Right atrium auricular region (tissue), 2 donors: Measurements from ENCODE around the gene ECM1. TPM values are rescaled to one million over a fixed set of nuclear protein-coding genes. Genes with fewer than 3 reads are reported as not detected.

Source experiments
- DNase-seq: peaks from one replicate; pipeline ENCODE4 v3.0.0-alpha.2; 2019; ENCODE audit warnings: low spot score
- H3K27ac ChIP-seq, 2 donors: fragments of 200-600 bp; sonication (generic); 1 replicate in 1 of 2; 2 replicates in 1 of 2; pipeline ENCODE4 v1.5.1; 2016 to 2019
- H3K27me3 ChIP-seq, 2 donors: fragments of 200-600 bp; sonication (generic); one replicate each; pipeline versions ENCODE4 v1.5.1 to v1.6.0; 2017 to 2019
- H3K36me3 ChIP-seq: fragments of 200-600 bp; sonication (generic); one replicate; pipeline ENCODE4 v1.5.1; 2016
- H3K4me1 ChIP-seq, 2 donors: fragments of 200-600 bp; sonication (generic); one replicate each; pipeline versions ENCODE4 v1.5.1 to v1.6.0; 2017 to 2019
- H3K4me3 ChIP-seq, 2 donors: fragments of 200-600 bp; sonication (generic); 1 replicate in 1 of 2; 2 replicates in 1 of 2; pipeline ENCODE4 v1.5.1; 2017 to 2019; ENCODE audit warnings: mild to moderate bottlenecking in 1 of 2, moderate library complexity in 1 of 2
- H3K9me3 ChIP-seq, 2 donors: fragments of 200-600 bp; sonication (generic); one replicate each; pipeline ENCODE4 v1.5.1; 2019
- total RNA-seq, 2 donors: library from RNA; depleted of rRNA; stranded (reverse); fragments of >200 nt; gene quantifications; one replicate each; pipeline ENCODE4 v1.1.0, GENCODE V29; 2016
- TF ChIP-seq, protein P1 (sequence below), 2 donors: fragments of 200-600 bp; sonication (generic); IDR thresholded peaks; one replicate each; pipeline ENCODE4 v1.5.1; 2019; ENCODE audit warnings: antibody characterized with exemption in 2 of 2

The ECM1 gene
- total RNA-seq, 2 donors from 2014 or later: 28.6 to 37.2 TPM

DNA sequence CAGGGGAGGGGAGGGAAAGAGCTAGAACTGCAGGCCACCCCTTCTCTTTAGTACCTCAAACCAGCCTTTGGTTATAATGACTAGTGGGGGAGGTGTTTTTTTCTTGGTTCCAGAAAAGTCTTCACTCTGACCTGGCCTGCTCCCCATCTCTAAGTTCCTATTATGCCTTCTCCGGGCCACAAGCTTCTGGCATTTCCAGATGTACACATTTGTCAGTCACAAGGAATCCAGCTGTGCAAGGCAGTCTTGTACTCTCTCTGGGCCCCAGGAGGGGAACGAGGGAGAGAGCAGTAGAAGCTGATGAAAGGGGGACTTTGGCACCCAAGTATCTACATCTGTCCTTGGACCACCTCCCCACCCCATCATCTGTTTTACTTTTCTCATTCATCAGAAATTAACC, 4.9 kb downstream of the ECM1 start:
- Histone ChIP-seq H3K27me3 (no peaks in the 10 kb centered on the region), H3K4me1 (peaks cover 0 to 46% of the 10 kb centered on the region in 2 donors), H3K36me3 (no peaks in the 10 kb centered on the region), H3K9me3 (no peaks in the 10 kb centered on the region), H3K27ac (no peak overlapping the region), H3K4me3 (no peak overlapping the region)
- DNase-seq: no peak
- TF ChIP-seq, protein P1, sequence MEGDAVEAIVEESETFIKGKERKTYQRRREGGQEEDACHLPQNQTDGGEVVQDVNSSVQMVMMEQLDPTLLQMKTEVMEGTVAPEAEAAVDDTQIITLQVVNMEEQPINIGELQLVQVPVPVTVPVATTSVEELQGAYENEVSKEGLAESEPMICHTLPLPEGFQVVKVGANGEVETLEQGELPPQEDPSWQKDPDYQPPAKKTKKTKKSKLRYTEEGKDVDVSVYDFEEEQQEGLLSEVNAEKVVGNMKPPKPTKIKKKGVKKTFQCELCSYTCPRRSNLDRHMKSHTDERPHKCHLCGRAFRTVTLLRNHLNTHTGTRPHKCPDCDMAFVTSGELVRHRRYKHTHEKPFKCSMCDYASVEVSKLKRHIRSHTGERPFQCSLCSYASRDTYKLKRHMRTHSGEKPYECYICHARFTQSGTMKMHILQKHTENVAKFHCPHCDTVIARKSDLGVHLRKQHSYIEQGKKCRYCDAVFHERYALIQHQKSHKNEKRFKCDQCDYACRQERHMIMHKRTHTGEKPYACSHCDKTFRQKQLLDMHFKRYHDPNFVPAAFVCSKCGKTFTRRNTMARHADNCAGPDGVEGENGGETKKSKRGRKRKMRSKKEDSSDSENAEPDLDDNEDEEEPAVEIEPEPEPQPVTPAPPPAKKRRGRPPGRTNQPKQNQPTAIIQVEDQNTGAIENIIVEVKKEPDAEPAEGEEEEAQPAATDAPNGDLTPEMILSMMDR (IDR thresholded peaks at IDR 0.05): no peak

DNA sequence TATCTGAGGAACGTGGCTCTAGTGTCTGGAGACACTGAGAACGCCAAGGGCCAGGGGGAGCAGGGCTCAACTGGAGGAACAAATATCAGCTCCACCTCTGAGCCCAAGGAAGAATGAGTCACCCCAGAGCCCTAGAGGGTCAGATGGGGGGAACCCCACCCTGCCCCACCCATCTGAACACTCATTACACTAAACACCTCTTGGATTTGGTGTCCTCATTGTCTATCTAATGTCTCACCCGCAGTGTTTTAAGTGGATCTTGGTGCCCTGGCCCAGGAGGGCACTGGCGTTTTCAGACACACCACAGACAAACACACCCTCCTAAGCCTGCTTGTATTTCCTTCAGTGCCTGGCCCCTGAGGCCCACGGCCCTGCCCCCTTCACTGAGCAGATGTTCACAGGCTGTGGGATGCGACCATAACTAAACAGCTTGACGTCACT, 5.5 kb downstream of the ECM1 start:
- no peaks in the 10 kb centered on the region for H3K36me3 ChIP-seq
- no peaks in the 10 kb centered on the region for H3K27me3 ChIP-seq
- no peak overlapping the region for H3K4me3 ChIP-seq
- no peak for DNase-seq
- no peaks in the 10 kb centered on the region for H3K9me3 ChIP-seq
- TF ChIP-seq, protein P1 (IDR thresholded peaks at IDR 0.05): no peak
- H3K4me1 ChIP-seq: peaks cover 0 to 41% of the 10 kb centered on the region in 2 donors
- no peak overlapping the region for H3K27ac ChIP-seq

DNA sequence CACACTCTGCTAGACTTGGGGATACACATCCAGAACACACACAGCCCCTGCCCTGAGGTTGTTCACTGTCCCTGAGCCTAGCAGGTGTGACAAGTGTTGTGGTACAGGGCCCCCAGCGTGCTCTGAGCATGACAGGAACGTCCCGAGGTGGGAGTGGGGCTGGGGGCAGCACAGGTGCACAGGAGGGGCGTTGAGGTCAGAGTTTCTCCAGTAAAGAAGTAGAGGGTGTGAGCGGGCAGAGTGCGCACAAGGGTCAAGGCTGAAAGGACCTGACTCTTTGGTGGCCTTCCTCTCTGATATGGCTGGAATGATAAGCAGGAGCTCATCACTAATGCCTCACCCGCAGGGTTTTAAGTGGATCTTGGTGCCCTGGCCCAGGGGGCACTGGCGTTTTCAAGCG, 6.4 kb downstream of the ECM1 start:
- peaks cover 0 to 32% of the 10 kb centered on the region in 2 donors for H3K4me1 ChIP-seq
- TF ChIP-seq, protein P1 (IDR thresholded peaks at IDR 0.05): no peak
- H3K27me3 ChIP-seq: no peaks in the 10 kb centered on the region
- H3K27ac ChIP-seq: peak overlapping the region; percentile 85
- DNase-seq: no peak
- H3K4me3 ChIP-seq: no peak overlapping the region
- H3K36me3 ChIP-seq: no peaks in the 10 kb centered on the region
- no peaks in the 10 kb centered on the region for H3K9me3 ChIP-seq

DNA sequence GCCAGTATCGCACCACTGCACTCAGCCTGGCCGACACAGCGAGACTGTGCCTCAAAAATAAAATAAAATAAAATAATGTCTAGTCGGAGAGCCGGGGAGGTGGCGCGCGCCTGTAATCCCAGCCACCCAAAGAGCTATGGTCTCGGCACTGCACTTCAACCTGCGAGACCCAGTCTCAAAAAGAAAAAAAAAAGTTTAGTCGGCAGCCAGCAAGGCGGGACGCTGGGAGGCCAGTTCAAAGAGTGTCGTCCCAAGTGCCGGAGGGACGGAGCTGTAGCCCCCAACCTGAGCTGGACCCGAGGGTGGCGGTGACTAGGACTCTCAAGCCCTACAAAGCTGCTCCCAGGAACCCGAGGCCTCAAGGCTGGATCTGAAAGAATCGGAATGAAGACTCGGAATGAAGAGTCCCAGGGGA, 7.0 kb downstream of the ECM1 start:
- Histone ChIP-seq H3K27me3 (no peaks in the 10 kb centered on the region), H3K36me3 (no peaks in the 10 kb centered on the region), H3K27ac (peak overlapping the region; percentile 85), H3K4me1 (peaks cover 0 to 26% of the 10 kb centered on the region in 2 donors), H3K9me3 (no peaks in the 10 kb centered on the region), H3K4me3 (peak overlapping the region; percentile 53 to 60)
- TF ChIP-seq, protein P1 (IDR thresholded peaks at IDR 0.05): no peak
- DNase-seq: no peak

DNA sequence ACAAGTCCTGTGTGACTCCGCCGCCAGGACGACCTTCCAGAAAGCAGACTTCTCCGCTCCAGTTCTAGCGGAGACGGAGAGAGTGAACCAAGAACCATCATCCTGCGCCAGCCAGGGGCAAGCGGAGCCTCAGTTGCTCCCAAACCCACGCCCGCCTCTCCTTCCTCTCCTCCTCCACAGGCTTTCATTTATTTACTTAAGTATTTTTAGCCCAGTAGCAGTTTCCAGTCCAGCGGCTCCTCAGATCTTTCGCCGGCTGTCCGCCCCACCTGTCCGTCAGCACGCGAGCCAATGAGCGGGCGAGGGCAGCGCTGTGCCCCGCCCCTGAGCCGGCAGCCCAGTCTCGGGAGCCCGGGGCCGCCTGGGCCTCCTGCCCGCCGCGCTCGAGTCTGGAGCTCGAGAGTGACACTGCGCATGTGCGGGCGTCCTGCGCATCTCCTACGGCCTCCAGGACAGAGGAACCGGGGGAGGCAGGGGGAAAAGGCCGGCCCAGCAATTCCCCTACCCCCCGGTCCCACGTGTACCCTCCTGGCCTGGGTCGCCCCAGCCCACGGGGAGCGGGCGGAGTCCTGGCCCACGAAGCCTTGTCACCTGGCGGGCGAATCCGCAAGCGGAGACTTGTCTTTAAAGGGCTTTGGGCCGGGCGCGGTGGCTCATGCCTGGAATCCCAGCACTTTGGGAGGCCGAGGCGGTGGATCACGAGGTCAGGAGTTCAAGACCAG, 7.6 kb downstream of the ECM1 start, which contains the start of gene FALEC:
FALEC (plus strand) TSS at position 425 of the 722 bp plus-strand sequence.
- H3K9me3 ChIP-seq: no peaks in the 10 kb centered on the region
- TF ChIP-seq, protein P1 (IDR thresholded peaks at IDR 0.05): no peak
- H3K27ac ChIP-seq: peak within 1 kb of the TSS; percentile 85
- DNase-seq: peak; percentile 96
- no peaks in the 10 kb centered on the region for H3K36me3 ChIP-seq
- peaks cover 0 to 21% of the 10 kb centered on the region in 2 donors for H3K4me1 ChIP-seq
- no peaks in the 10 kb centered on the region for H3K27me3 ChIP-seq
- H3K4me3 ChIP-seq: peak within 1 kb of the TSS; percentile 53 to 60
